SK-N-SH (cell line): ENCODE results near the gene LONP2. TPM values are rescaled to one million over a fixed set of nuclear protein-coding genes. Genes with fewer than 3 reads are reported as not detected.

Experiments
- CTCF ChIA-PET: fragments of 300-600, 350-600 bp; formaldehyde crosslinking; extraction: SDS; loops from one replicate; lab custom pipeline; 2021; lab: Yijun Ruan, JAX
- POLR2A ChIA-PET: fragments of 350-600 bp; sonication (Branson Sonifier 250); formaldehyde crosslinking; extraction: SDS; loops from one replicate; lab custom pipeline; 2020; ENCODE audit warnings: antibody characterized with exemption, inconsistent platforms; lab: Yijun Ruan, JAX
- DNase-seq: peaks from one replicate; pipeline ENCODE4 v3.0.0; 2012
- H2AFZ ChIP-seq: fragments of 200-600 bp; sonication (generic); 2 replicates; pipeline ENCODE4 v1.8.1; 2016; ENCODE audit warnings: antibody characterized with exemption, mild to moderate bottlenecking, low read depth
- H3F3A ChIP-seq: fragments of 200-600 bp; sonication (generic); replicated peaks from 2 replicates; pipeline ENCODE3; 2016; ENCODE audit warnings: antibody characterized with exemption, mild to moderate bottlenecking; ENCODE audit not compliant: insufficient read depth
- H3K27ac ChIP-seq, 2 experiments: fragments of 200-500 bp in 1 of 2; fragments of 200-600 bp in 1 of 2; sonication (Bioruptor generic) in 1 of 2; sonication (generic), shearing (Covaris generic) in 1 of 2; 2 replicates each; pipeline versions ENCODE4 v1.5.1 to v1.6.1; 2014 to 2016; ENCODE audit warnings: low read depth in 2 of 2, inconsistent platforms in 1 of 2, low read length in 1 of 2, mild to moderate bottlenecking in 1 of 2, mixed read lengths in 1 of 2
- H3K27me3 ChIP-seq: fragments of 200-600 bp; sonication (generic), shearing (Covaris generic); 2 replicates; pipeline ENCODE4 v1.6.1; 2016; ENCODE audit warnings: mixed run types; ENCODE audit not compliant: insufficient read depth
- H3K36me3 ChIP-seq, 2 experiments: fragments of 200-500 bp in 1 of 2; fragments of 200-600 bp in 1 of 2; sonication (Bioruptor generic) in 1 of 2; sonication (generic) in 1 of 2; replicated peaks in 1 of 2; 2 replicates each; pipeline versions ENCODE3 to v1.5.1; 2014 to 2016; ENCODE audit warnings: low read length in 1 of 2, mild to moderate bottlenecking in 1 of 2; ENCODE audit not compliant: insufficient read depth in 2 of 2, control insufficient read depth in 1 of 2
- H3K4me1 ChIP-seq, 2 experiments: fragments of 200-500 bp in 1 of 2; fragments of 200-600 bp in 1 of 2; sonication (Bioruptor generic) in 1 of 2; sonication (generic), shearing (Covaris generic) in 1 of 2; 2 replicates each; pipeline versions ENCODE4 v1.5.1 to v1.6.1; 2014 to 2016; ENCODE audit warnings: low read depth in 1 of 2, low read length in 1 of 2, mixed run types in 1 of 2; ENCODE audit not compliant: insufficient read depth in 2 of 2, control insufficient read depth in 1 of 2
- H3K4me2 ChIP-seq: fragments of 200-600 bp; sonication (generic), shearing (Covaris generic); 2 replicates; pipeline ENCODE4 v1.6.1; 2017; ENCODE audit warnings: mixed run types
- H3K4me3 ChIP-seq, 2 experiments: fragments of 200-500 bp in 1 of 2; fragments of 200-600 bp in 1 of 2; sonication (Bioruptor generic) in 1 of 2; sonication (generic), shearing (Covaris generic) in 1 of 2; 2 replicates each; pipeline versions ENCODE4 v1.5.1 to v1.8.1; 2014 to 2016; ENCODE audit warnings: low read depth in 2 of 2, inconsistent platforms in 1 of 2, low read length in 1 of 2, mild to moderate bottlenecking in 1 of 2, mixed read lengths in 1 of 2, moderate library complexity in 1 of 2
- H3K79me2 ChIP-seq: fragments of 200-600 bp; sonication (generic); 2 replicates; pipeline ENCODE4 v1.8.1; 2017; ENCODE audit warnings: mild to moderate bottlenecking; ENCODE audit not compliant: insufficient read depth
- H3K9ac ChIP-seq: fragments of 200-600 bp; sonication (generic); 2 replicates; pipeline ENCODE4 v1.6.1; 2017; ENCODE audit warnings: mixed run types
- H3K9me2 ChIP-seq: fragments of 200-600 bp; sonication (generic); 2 replicates; pipeline ENCODE4 v1.6.1; 2017; ENCODE audit warnings: mixed run types
- H3K9me3 ChIP-seq: fragments of 200-600 bp; sonication (generic); 2 replicates; pipeline ENCODE4 v1.6.1; 2017; ENCODE audit warnings: mixed run types, mild to moderate bottlenecking, moderate library complexity
- H4K20me1 ChIP-seq: fragments of 200-600 bp; sonication (generic); 2 replicates; pipeline ENCODE4 v1.6.1; 2017; ENCODE audit warnings: mild to moderate bottlenecking, mixed run types; ENCODE audit not compliant: insufficient read depth
- FOXJ3 ChIP-seq: sonication (generic); formaldehyde crosslinking; IDR thresholded peaks from 2 replicates; pipeline ENCODE4 v1.5.1; 2020; ENCODE audit warnings: mild to moderate bottlenecking, missing genetic modification reagents
- NFIC ChIP-seq: IDR thresholded peaks from 2 replicates; pipeline ENCODE4 v1.4.0; 2012; ENCODE audit warnings: borderline replicate concordance
- POLR2AphosphoS5 ChIP-seq: IDR thresholded peaks from 2 replicates; pipeline ENCODE4 v1.6.1; 2012; ENCODE audit warnings: low read depth, low read length
- REST ChIP-seq: IDR thresholded peaks from 2 replicates; pipeline ENCODE4 v1.6.1; 2012; ENCODE audit warnings: mild to moderate bottlenecking, low read depth, low read length, moderate library complexity
- TAF1 ChIP-seq: IDR thresholded peaks from 2 replicates; pipeline ENCODE4 v1.6.1; 2012; ENCODE audit warnings: low read depth, mild to moderate bottlenecking, low read length, moderate library complexity, borderline replicate concordance
- WGBS: methylation state at CpG from one replicate; pipeline ENCODE4 v1.1.6; 2017; ENCODE audit warnings: low lambda C conversion rate; 5-methylcytosine and 5-hydroxymethylcytosine counted together
- polyA plus RNA-seq, 3 experiments: library from polyadenylated mRNA; depleted of rRNA; stranded (reverse); fragments of >200 nt; gene quantifications; 2 replicates each; pipeline ENCODE4 v1.2.3, GENCODE V29; 2012
- TF ChIP-seq, protein P1 (sequence below): IDR thresholded peaks from 2 replicates; pipeline ENCODE4; 2012

Gene LONP2
- polyA plus RNA-seq, 1 of the 3 experiments (the other 2 are of a cell fraction), result 22.4 TPM

DNA sequence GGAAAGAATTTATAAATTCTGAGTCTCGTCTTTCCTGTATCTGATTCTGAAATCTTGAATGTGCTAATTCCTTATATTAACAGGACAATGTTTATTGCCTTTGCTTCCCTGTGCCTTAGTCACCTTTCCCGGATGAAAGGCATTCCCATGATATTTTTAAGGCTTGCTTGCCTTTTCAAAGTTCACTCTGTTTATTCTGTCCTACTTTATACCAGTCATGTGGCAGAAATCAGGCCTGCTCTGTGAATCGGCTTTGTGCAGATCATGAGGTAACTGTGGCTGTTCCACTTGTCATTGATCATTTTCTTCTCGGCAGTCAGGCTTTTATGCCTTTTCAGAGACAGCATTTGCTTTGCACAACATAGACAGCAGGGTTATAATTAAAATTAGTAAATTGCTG lies 32.0 kb downstream of the LONP2 start:
- DNase-seq, result no peak
- ChIA-PET POLR2A (no interaction called here), CTCF (no interaction called here)
- 91% methylated on average over 4 of the region's 4 CpGs for WGBS
- Histone ChIP-seq H3K9me2 (no peaks in the 10 kb centered on the region), H3K4me2 (no peak overlapping the region), H3K79me2 (no peaks in the 10 kb centered on the region; the same call in 1 of the 2 replicates), H3K27me3 (no peaks in the 10 kb centered on the region), H4K20me1 (no peaks in the 10 kb centered on the region), H3K4me3 (no peak overlapping the region), H2AFZ (no peak overlapping the region), H3F3A (no peaks in the 10 kb centered on the region), H3K9me3 (no peaks in the 10 kb centered on the region), H3K27ac (no peak overlapping the region), H3K36me3 (peaks cover 29 to 88% of the 10 kb centered on the region in 2 experiments), H3K4me1 (peaks cover 0 to 3% of the 10 kb centered on the region in 2 experiments; a peak in 1 of 4 replicates), H3K9ac (no peak overlapping the region)
- no peak for TF ChIP-seq NFIC

DNA sequence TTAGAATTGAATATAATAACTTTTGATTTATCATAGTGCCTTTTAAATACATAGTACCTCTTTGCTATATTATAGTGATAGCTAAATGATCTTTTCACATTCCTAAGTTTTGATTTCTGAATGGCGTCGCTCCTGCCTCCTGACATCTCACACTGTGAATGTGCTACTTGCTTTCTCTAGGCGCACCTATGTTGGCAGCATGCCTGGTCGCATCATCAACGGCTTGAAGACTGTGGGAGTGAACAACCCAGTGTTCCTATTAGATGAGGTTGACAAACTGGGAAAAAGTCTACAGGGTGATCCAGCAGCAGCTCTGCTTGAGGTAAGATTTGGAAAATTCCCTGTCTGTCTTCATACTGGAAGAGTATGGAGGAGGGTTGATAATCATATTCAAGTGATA lies 33.1 kb downstream of the LONP2 start:
- Histone ChIP-seq H3K36me3 (peaks cover 27 to 78% of the 10 kb centered on the region in 2 experiments), H3K4me2 (no peak overlapping the region), H3K9me3 (no peaks in the 10 kb centered on the region), H3K4me1 (peaks cover 0 to 3% of the 10 kb centered on the region in 2 experiments; a peak in 1 of 4 replicates), H2AFZ (no peak overlapping the region), H3K9ac (no peak overlapping the region), H3K27ac (no peak overlapping the region), H3K27me3 (no peaks in the 10 kb centered on the region), H3F3A (no peaks in the 10 kb centered on the region), H3K4me3 (no peak overlapping the region), H3K79me2 (no peaks in the 10 kb centered on the region; the same call in 1 of the 2 replicates), H4K20me1 (no peaks in the 10 kb centered on the region), H3K9me2 (no peaks in the 10 kb centered on the region)
- CTCF ChIA-PET, result interaction anchor here (0.6 to 0.7 kb wide), 2 partner anchors 20 to 1242 kb away, joined by 3 read pairs; no protein-coding TSS in a partner anchor
- WGBS, result 98% methylated on average over 5 of the region's 5 CpGs
- TF ChIP-seq POLR2AphosphoS5 (no peak), FOXJ3 (CRISPR knock-in tag) (no peak), TAF1 (no peak), REST (no peak)
- TF ChIP-seq, protein P1, sequence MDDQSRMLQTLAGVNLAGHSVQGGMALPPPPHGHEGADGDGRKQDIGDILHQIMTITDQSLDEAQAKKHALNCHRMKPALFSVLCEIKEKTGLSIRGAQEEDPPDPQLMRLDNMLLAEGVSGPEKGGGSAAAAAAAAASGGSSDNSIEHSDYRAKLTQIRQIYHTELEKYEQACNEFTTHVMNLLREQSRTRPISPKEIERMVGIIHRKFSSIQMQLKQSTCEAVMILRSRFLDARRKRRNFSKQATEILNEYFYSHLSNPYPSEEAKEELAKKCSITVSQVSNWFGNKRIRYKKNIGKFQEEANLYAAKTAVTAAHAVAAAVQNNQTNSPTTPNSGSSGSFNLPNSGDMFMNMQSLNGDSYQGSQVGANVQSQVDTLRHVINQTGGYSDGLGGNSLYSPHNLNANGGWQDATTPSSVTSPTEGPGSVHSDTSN, result no peak
- no peak for DNase-seq
- POLR2A ChIA-PET, result no interaction called here
